ENCODE data around the gene RIC3.

- TF ChIP-seq CTCF (conservative IDR thresholded peaks at IDR 0.05; ENCODE audit: low read depth, low read length), result no peak
- TF ChIP-seq EZH2 (IDR thresholded peaks at IDR 0.05; ENCODE audit: low read length, unreplicated experiment), result no peak
- TF ChIP-seq EZH2phosphoT487 (IDR thresholded peaks at IDR 0.05; ENCODE audit: borderline replicate concordance, low read length), result no peak
Observed at GRCh38 chr11:8218409-8218808, 49.6 kb upstream of the RIC3 start.
